ENCODE measurements around the gene SPAG4. TPM values are rescaled to one million over a fixed set of nuclear protein-coding genes. Genes with fewer than 3 reads are reported as not detected.

SPAG4 gene
- total RNA-seq, 1 donor from 2014 or later = 2.4 TPM

GRCh38 chr20:35665949-35666288 lies 50.3 kb downstream of the SPAG4 start:
- Mint-ChIP-seq H3K27me3 (no peaks in the 10 kb centered on the region), H3K36me3 (peaks cover 16% of the 10 kb centered on the region), H3K4me3 (no peak overlapping the region), H3K27ac (no peak overlapping the region), H3K9me3 (no peaks in the 10 kb centered on the region), H3K4me1 (ENCODE audit: unreplicated experiment) (peaks cover 25% of the 10 kb centered on the region)
- DNase-seq (ENCODE audit: extremely low spot score, unreplicated experiment) = no peak
- TF ChIP-seq CTCF (conservative IDR thresholded peaks at IDR 0.05) = no peak

GRCh38 chr20:35669221-35669620 lies 53.6 kb downstream of the SPAG4 start:
- H3K4me1 Mint-ChIP-seq (ENCODE audit: unreplicated experiment) = peaks cover 4% of the 10 kb centered on the region
- no peaks in the 10 kb centered on the region for H3K9me3 Mint-ChIP-seq
- no peak for TF ChIP-seq CTCF (conservative IDR thresholded peaks at IDR 0.05)
- no peak overlapping the region for H3K27ac Mint-ChIP-seq
- no peak for DNase-seq (ENCODE audit: extremely low spot score, unreplicated experiment)
- H3K27me3 Mint-ChIP-seq = no peaks in the 10 kb centered on the region
- H3K36me3 Mint-ChIP-seq = peaks cover 28% of the 10 kb centered on the region
- no peak overlapping the region for H3K4me3 Mint-ChIP-seq

GRCh38 chr20:35669681-35670080 lies 54.1 kb downstream of the SPAG4 start:
- Mint-ChIP-seq H3K27me3 (no peaks in the 10 kb centered on the region), H3K9me3 (no peaks in the 10 kb centered on the region), H3K36me3 (peaks cover 28% of the 10 kb centered on the region), H3K4me3 (no peak overlapping the region), H3K27ac (no peak overlapping the region), H3K4me1 (ENCODE audit: unreplicated experiment) (peaks cover 4% of the 10 kb centered on the region)
- no peak for TF ChIP-seq CTCF (conservative IDR thresholded peaks at IDR 0.05)
- no peak for DNase-seq (ENCODE audit: extremely low spot score, unreplicated experiment)

Other genes with a start within 250 kb of the SPAG4 start
- gene UQCC1, start 203.9 kb upstream of the SPAG4 start, total RNA-seq (ENCODE audit: low replicate concordance) = 41.3 and 62.4 TPM in 2 replicates
- gene GDF5, start 177.6 kb upstream of the SPAG4 start, total RNA-seq (ENCODE audit: low replicate concordance) = 1.3 TPM in 1 of 2 replicates, not detected in the other
- 48.7 and 57.1 TPM in 2 replicates for gene CEP250, start 160.2 kb upstream of the SPAG4 start, total RNA-seq (ENCODE audit: low replicate concordance)
- not detected in 2 replicates for gene C20orf173, start 86.2 kb upstream of the SPAG4 start, total RNA-seq (ENCODE audit: low replicate concordance)
- 264 and 288 TPM in 2 replicates for gene ERGIC3, start 73.8 kb upstream of the SPAG4 start, total RNA-seq (ENCODE audit: low replicate concordance)
- gene CPNE1, start 49.1 kb downstream of the SPAG4 start, total RNA-seq (ENCODE audit: low replicate concordance) = 115 and 192 TPM in 2 replicates
- gene RBM12, start 49.1 kb downstream of the SPAG4 start, total RNA-seq (ENCODE audit: low replicate concordance) = 122 and 153 TPM in 2 replicates
- gene NFS1, start 83.5 kb downstream of the SPAG4 start, total RNA-seq (ENCODE audit: low replicate concordance) = 26.7 and 29.9 TPM in 2 replicates
- 131 and 160 TPM in 2 replicates for gene ROMO1, start 83.6 kb downstream of the SPAG4 start, total RNA-seq (ENCODE audit: low replicate concordance)
- 361 and 398 TPM in 2 replicates for gene RBM39, start 126.4 kb downstream of the SPAG4 start, total RNA-seq (ENCODE audit: low replicate concordance)
- gene PHF20, start 156.2 kb downstream of the SPAG4 start, total RNA-seq (ENCODE audit: low replicate concordance) = 33.4 and 37.6 TPM in 2 replicates